HEK293 (cell line): ENCODE results near the gene SGIP1.

Source experiments
- CTCF ChIA-PET: fragments of 350-600 bp; formaldehyde crosslinking; extraction: SDS; loops from one replicate; lab custom pipeline; 2021; ENCODE audit warnings: antibody characterized with exemption; lab: Yijun Ruan, JAX
- POLR2A ChIA-PET: fragments of 300-600 bp; formaldehyde crosslinking; extraction: SDS; loops from one replicate; lab custom pipeline; 2020; ENCODE audit warnings: antibody characterized with exemption, inconsistent platforms; lab: Yijun Ruan, JAX
- H3K27ac ChIP-seq: fragments of 200-500 bp; sonication (Bioruptor generic); 2 replicates; pipeline ENCODE4 v1.5.1; 2014; ENCODE audit warnings: low read depth, low read length, control low read depth, inconsistent platforms; ENCODE audit errors: extremely low read depth
- H3K36me3 ChIP-seq, 2 experiments: fragments of 200-500 bp in 1 of 2; sonication (Bioruptor generic) in 1 of 2; 1 replicate in 1 of 2; 2 replicates in 1 of 2; pipeline ENCODE4 v1.5.1; 2014 to 2017; ENCODE audit warnings: inconsistent platforms in 2 of 2, low read length in 2 of 2; ENCODE audit not compliant: control insufficient read depth in 2 of 2, insufficient read depth in 1 of 2
- H3K4me1 ChIP-seq: fragments of 200-500 bp; sonication (Bioruptor generic); 2 replicates; pipeline ENCODE4 v1.5.1; 2014; ENCODE audit warnings: mild to moderate bottlenecking, low read length, inconsistent platforms; ENCODE audit not compliant: control insufficient read depth, insufficient read depth
- H3K4me3 ChIP-seq: 2 replicates; pipeline ENCODE4 v1.5.1; 2011; ENCODE audit warnings: low read depth, mild to moderate bottlenecking, control low read depth, low read length, moderate library complexity
- H3K9me3 ChIP-seq: fragments of 200-500 bp; sonication (Bioruptor generic); 2 replicates; pipeline ENCODE4 v1.5.1; 2014; ENCODE audit warnings: low read depth, low read length, inconsistent platforms; ENCODE audit not compliant: control insufficient read depth, insufficient read depth
- MZF1 ChIP-seq: fragments of 450-650 bp; formaldehyde crosslinking; IDR thresholded peaks from 2 replicates; pipeline ENCODE4 v1.5.1; 2017; ENCODE audit warnings: missing biosample characterization, missing genetic modification characterization, borderline replicate concordance
- PRDM6 ChIP-seq: fragments of 450-650 bp; formaldehyde crosslinking; IDR thresholded peaks from 2 replicates; pipeline ENCODE4 v1.5.1; 2017; ENCODE audit warnings: missing biosample characterization, missing genetic modification characterization
- ZBTB21 ChIP-seq: fragments of 450-650 bp; formaldehyde crosslinking; IDR thresholded peaks from 2 replicates; pipeline ENCODE4 v1.5.1; 2017; ENCODE audit warnings: missing biosample characterization, missing genetic modification characterization
- ZNF114 ChIP-seq: fragments of 450-650 bp; formaldehyde crosslinking; IDR thresholded peaks from 2 replicates; pipeline ENCODE4 v1.5.0; 2017; ENCODE audit warnings: missing biosample characterization, missing genetic modification characterization
- ZNF157 ChIP-seq: fragments of 450-650 bp; formaldehyde crosslinking; IDR thresholded peaks from 2 replicates; pipeline ENCODE4 v1.5.1; 2016; ENCODE audit warnings: missing biosample characterization, missing genetic modification characterization
- ZNF274 ChIP-seq, 2 experiments: fragments of 200-500 bp in 1 of 2; fragments of 450-650 bp in 1 of 2; sonication (Bioruptor generic) in 1 of 2; formaldehyde crosslinking in 1 of 2; IDR thresholded peaks; 2 replicates each; pipeline versions ENCODE4 v1.5.1 to v1.6.1; 2014 to 2016; ENCODE audit warnings: borderline replicate concordance in 1 of 2, inconsistent platforms in 1 of 2, low read length in 1 of 2, missing biosample characterization in 1 of 2, missing genetic modification characterization in 1 of 2
- ZNF292 ChIP-seq: fragments of 450-650 bp; formaldehyde crosslinking; IDR thresholded peaks from 2 replicates; pipeline ENCODE4 v1.5.1; 2016; ENCODE audit warnings: low read depth, missing biosample characterization, missing genetic modification characterization, borderline replicate concordance
- ZNF311 ChIP-seq: fragments of 450-650 bp; formaldehyde crosslinking; IDR thresholded peaks from 2 replicates; pipeline ENCODE4 v1.5.1; 2017; ENCODE audit warnings: missing biosample characterization, missing genetic modification characterization, borderline replicate concordance
- ZNF341 ChIP-seq: fragments of 450-650 bp; formaldehyde crosslinking; IDR thresholded peaks from 2 replicates; pipeline ENCODE4; 2016; ENCODE audit warnings: low read depth, missing biosample characterization, missing genetic modification characterization
- ZNF596 ChIP-seq: fragments of 450-650 bp; IDR thresholded peaks from 2 replicates; pipeline ENCODE4 v1.5.0; 2018; ENCODE audit warnings: missing biosample characterization, mild to moderate bottlenecking, missing genetic modification characterization, moderate library complexity
- ZNF645 ChIP-seq: fragments of 450-650 bp; formaldehyde crosslinking; IDR thresholded peaks from 2 replicates; pipeline ENCODE4; 2016; ENCODE audit warnings: missing biosample characterization, missing genetic modification characterization
- ZSCAN23 ChIP-seq: fragments of 450-650 bp; formaldehyde crosslinking; IDR thresholded peaks from 2 replicates; pipeline ENCODE4 v1.5.1; 2016; ENCODE audit warnings: missing biosample characterization, missing genetic modification characterization
- TF ChIP-seq, protein P1 (sequence below): fragments of 450-650 bp; formaldehyde crosslinking; IDR thresholded peaks from 2 replicates; pipeline ENCODE4 v1.5.1; 2016; ENCODE audit warnings: missing biosample characterization, missing genetic modification characterization, low read depth
- TF ChIP-seq, protein P2 (sequence below): fragments of 450-650 bp; formaldehyde crosslinking; IDR thresholded peaks from 2 replicates; pipeline ENCODE4 v1.5.1; 2016; ENCODE audit warnings: missing biosample characterization, missing genetic modification characterization
- TF ChIP-seq, protein P3 (sequence below): fragments of 450-650 bp; formaldehyde crosslinking; IDR thresholded peaks from 2 replicates; pipeline ENCODE4 v1.5.1; 2016; ENCODE audit warnings: missing biosample characterization, missing genetic modification characterization

SGIP1 gene

DNA sequence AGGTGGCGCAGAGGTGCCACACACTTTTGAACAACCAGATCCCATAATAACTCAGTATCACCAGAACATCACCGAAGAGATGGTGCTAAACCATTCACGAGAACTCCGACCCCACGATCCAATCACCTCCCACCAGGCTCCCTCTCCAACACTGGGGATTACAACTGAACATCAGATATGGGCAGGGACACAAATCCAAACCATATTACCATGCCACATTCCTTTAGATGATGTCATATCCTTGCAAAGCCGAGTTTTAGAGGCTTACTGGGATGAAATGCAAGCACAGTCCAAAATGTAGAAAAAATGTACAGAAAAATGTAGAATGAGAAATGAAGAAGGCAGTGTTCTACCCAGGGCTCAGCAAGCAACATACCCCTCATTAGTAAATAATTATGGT is 64.7 kb downstream of the SGIP1 start:
- CTCF ChIA-PET = no interaction called here
- Histone ChIP-seq H3K4me1 (no peaks in the 10 kb centered on the region), H3K27ac (no peak overlapping the region), H3K36me3 (no peaks in the 10 kb centered on the region), H3K9me3 (no peaks in the 10 kb centered on the region), H3K4me3 (no peak overlapping the region)
- TF ChIP-seq, protein P1, sequence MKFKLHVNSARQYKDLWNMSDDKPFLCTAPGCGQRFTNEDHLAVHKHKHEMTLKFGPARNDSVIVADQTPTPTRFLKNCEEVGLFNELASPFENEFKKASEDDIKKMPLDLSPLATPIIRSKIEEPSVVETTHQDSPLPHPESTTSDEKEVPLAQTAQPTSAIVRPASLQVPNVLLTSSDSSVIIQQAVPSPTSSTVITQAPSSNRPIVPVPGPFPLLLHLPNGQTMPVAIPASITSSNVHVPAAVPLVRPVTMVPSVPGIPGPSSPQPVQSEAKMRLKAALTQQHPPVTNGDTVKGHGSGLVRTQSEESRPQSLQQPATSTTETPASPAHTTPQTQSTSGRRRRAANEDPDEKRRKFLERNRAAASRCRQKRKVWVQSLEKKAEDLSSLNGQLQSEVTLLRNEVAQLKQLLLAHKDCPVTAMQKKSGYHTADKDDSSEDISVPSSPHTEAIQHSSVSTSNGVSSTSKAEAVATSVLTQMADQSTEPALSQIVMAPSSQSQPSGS (tag by site-specific recombination) = peak; percentile 88
- TF ChIP-seq ZBTB21 (tag by site-specific recombination) (0 out of 2 replicates have a peak, but pooled peaks have one; percentile 42), MZF1 (tag by site-specific recombination) (peak; percentile 89)
- TF ChIP-seq, protein P2, sequence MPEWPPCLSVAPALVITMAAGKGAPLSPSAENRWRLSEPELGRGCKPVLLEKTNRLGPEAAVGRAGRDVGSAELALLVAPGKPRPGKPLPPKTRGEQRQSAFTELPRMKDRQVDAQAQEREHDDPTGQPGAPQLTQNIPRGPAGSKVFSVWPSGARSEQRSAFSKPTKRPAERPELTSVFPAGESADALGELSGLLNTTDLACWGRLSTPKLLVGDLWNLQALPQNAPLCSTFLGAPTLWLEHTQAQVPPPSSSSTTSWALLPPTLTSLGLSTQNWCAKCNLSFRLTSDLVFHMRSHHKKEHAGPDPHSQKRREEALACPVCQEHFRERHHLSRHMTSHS (tag by site-specific recombination) = no peak
- POLR2A ChIA-PET = no interaction called here

GRCh38 chr1:66599346-66599745 is 65.4 kb downstream of the SGIP1 start:
- H3K4me3 ChIP-seq = no peak overlapping the region
- TF ChIP-seq, protein P3, sequence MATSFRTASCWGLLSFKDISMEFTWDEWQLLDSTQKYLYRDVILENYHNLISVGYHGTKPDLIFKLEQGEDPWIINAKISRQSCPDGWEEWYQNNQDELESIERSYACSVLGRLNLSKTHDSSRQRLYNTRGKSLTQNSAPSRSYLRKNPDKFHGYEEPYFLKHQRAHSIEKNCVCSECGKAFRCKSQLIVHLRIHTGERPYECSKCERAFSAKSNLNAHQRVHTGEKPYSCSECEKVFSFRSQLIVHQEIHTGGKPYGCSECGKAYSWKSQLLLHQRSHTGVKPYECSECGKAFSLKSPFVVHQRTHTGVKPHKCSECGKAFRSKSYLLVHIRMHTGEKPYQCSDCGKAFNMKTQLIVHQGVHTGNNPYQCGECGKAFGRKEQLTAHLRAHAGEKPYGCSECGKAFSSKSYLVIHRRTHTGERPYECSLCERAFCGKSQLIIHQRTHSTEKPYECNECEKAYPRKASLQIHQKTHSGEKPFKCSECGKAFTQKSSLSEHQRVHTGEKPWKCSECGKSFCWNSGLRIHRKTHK (tag by site-specific recombination) = no peak
- TF ChIP-seq PRDM6 (tag by site-specific recombination) = no peak
- no peak for TF ChIP-seq ZNF341
- TF ChIP-seq ZNF157 (tag by site-specific recombination) = no peak
- TF ChIP-seq ZNF114 (tag by site-specific recombination) = no peak
- TF ChIP-seq ZNF645 (tag by site-specific recombination) = no peak
- TF ChIP-seq ZNF596 (tag by site-specific recombination) = no peak
- no peak for TF ChIP-seq ZNF274 (IDR thresholded peaks at IDR 0.05; ENCODE audit: low read length)
- TF ChIP-seq ZNF274 (tag by site-specific recombination; IDR thresholded peaks at IDR 0.05; ENCODE audit: borderline replicate concordance) = no peak
- TF ChIP-seq ZSCAN23 (tag by site-specific recombination) = no peak
- no peak for TF ChIP-seq ZNF311
- TF ChIP-seq ZNF292 = no peak
- H3K4me1 ChIP-seq = no peaks in the 10 kb centered on the region
- no peaks in the 10 kb centered on the region for H3K36me3 ChIP-seq
- ChIA-PET CTCF (interaction anchor here (0.7 kb wide), 1 partner anchor 962 kb away, joined by 3 read pairs; no protein-coding TSS in a partner anchor), POLR2A (no interaction called here)
- H3K27ac ChIP-seq = no peak overlapping the region
- H3K9me3 ChIP-seq = no peaks in the 10 kb centered on the region
